KOPT-K1 (cell line): ENCODE data around the gene NUP43.

Source experiments
- H3K27ac ChIP-seq: fragments of 200-600 bp; sonication (generic); 2 replicates; pipeline ENCODE4 v1.5.1; 2016; ENCODE audit warnings: antibody characterized with exemption, mild to moderate bottlenecking, low read depth, low read length; ENCODE audit not compliant: poor library complexity, severe bottlenecking
- H3K36me3 ChIP-seq: fragments of 200-600 bp; sonication (generic); 2 replicates; pipeline ENCODE4 v1.5.1; 2017; ENCODE audit warnings: antibody characterized with exemption, mild to moderate bottlenecking, low read length, moderate library complexity; ENCODE audit not compliant: insufficient read depth
- H3K9me3 ChIP-seq: fragments of 200-600 bp; sonication (generic); 2 replicates; pipeline ENCODE4 v1.5.1; 2017; ENCODE audit warnings: antibody characterized with exemption, low read length, mild to moderate bottlenecking; ENCODE audit not compliant: insufficient read depth, poor library complexity, severe bottlenecking

Gene NUP43

GRCh38 chr6:149746147-149746946, at the start of gene NUP43:
TSS of gene NUP43 (minus strand) at chr6:149746529. CDS start at chr6:149746495, 34 bp downstream.
- peaks cover 25% of the 10 kb centered on the region for H3K36me3 ChIP-seq
- no peaks in the 10 kb centered on the region for H3K9me3 ChIP-seq
- H3K27ac ChIP-seq: peak within 1 kb of the TSS; percentile 73

- Histone ChIP-seq H3K9me3 (no peaks in the 10 kb centered on the region), H3K36me3 (peaks cover 56% of the 10 kb centered on the region), H3K27ac (no peak overlapping the region)
These were observed 37.2 kb upstream of the NUP43 start for GRCh38 chr6:149783551-149783950.

- Histone ChIP-seq H3K27ac (no peak overlapping the region), H3K36me3 (peaks cover 67% of the 10 kb centered on the region), H3K9me3 (no peaks in the 10 kb centered on the region)
These were observed 36.0 kb upstream of the NUP43 start for GRCh38 chr6:149782337-149782736.

GRCh38 chr6:149781715-149782114, 35.4 kb upstream of the NUP43 start:
- Histone ChIP-seq H3K36me3 (peaks cover 73% of the 10 kb centered on the region), H3K27ac (no peak overlapping the region), H3K9me3 (no peaks in the 10 kb centered on the region)

DNA sequence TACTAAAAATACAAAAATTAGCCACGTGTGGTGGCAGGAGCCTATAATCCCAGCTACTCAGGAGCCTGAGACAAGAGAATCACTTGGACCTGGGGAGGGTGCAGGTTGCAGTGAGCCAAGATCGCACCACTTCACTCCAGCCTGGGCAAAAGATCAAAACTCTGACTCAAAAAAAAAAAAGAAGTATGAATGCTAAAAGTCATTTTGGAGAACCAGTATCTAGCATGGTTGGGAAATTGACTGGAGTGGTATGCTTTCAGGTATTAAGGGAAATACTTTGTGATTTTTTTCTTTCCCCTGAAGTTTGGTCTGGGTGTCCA, 33.3 kb upstream of the NUP43 start:
- peaks cover 93% of the 10 kb centered on the region for H3K36me3 ChIP-seq
- no peaks in the 10 kb centered on the region for H3K9me3 ChIP-seq
- H3K27ac ChIP-seq: no peak overlapping the region

DNA sequence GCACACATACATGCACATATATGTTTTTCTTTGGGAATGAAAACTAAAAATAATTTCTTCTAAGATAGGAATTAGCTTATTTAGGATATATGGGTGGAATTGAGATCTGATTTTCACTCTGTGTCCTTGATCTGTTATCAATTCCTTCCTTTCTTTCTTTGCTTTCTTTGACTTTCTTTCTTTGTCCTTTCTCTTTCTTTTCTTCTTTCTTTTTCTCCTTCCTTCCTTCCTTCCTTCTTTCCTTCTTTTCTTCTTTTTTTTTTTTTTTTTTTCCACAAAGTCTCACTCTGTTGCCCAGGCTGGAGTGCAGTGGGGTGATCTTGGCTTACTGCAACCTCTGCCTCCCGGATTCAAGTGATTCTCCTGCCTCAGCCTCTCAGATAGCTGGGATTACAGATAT, 31.3 kb upstream of the NUP43 start:
- Histone ChIP-seq H3K27ac (no peak overlapping the region), H3K9me3 (no peaks in the 10 kb centered on the region), H3K36me3 (peaks cover 93% of the 10 kb centered on the region)

DNA sequence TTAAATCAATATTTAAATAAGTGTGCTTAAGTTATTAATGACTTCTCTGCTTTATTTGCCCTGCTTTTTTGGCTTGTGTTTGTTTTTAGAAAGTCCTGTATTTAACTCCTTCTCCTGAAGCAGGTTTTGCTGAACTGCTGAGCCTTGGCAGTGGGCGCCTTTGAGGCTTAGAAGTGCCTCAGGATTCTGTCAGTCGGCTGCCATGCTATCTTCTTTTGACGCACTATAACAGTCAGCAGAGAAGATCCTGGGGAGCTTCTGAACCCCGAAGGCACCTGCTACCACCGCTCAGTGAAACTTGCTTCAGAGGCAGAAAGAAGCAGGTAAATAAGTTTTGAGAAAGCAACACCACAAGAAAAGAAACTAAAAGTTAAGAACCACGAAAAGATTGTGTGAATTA, 25.6 kb upstream of the NUP43 start:
- H3K9me3 ChIP-seq: peaks cover 6% of the 10 kb centered on the region
- peak overlapping the region; percentile 34 for H3K27ac ChIP-seq
- peaks cover 89% of the 10 kb centered on the region for H3K36me3 ChIP-seq

GRCh38 chr6:149771185-149771584, 24.9 kb upstream of the NUP43 start:
- Histone ChIP-seq H3K27ac (peak overlapping the region; percentile 34), H3K36me3 (peaks cover 89% of the 10 kb centered on the region)

GRCh38 chr6:149769676-149770075, 23.3 kb upstream of the NUP43 start:
- H3K9me3 ChIP-seq: peaks cover 24% of the 10 kb centered on the region
- peaks cover 83% of the 10 kb centered on the region for H3K36me3 ChIP-seq
- no peak overlapping the region for H3K27ac ChIP-seq

More at GRCh38 chr6:149771185-149771584, 24.9 kb upstream of the NUP43 start:
- peaks cover 14% of the 10 kb centered on the region for H3K9me3 ChIP-seq

DNA sequence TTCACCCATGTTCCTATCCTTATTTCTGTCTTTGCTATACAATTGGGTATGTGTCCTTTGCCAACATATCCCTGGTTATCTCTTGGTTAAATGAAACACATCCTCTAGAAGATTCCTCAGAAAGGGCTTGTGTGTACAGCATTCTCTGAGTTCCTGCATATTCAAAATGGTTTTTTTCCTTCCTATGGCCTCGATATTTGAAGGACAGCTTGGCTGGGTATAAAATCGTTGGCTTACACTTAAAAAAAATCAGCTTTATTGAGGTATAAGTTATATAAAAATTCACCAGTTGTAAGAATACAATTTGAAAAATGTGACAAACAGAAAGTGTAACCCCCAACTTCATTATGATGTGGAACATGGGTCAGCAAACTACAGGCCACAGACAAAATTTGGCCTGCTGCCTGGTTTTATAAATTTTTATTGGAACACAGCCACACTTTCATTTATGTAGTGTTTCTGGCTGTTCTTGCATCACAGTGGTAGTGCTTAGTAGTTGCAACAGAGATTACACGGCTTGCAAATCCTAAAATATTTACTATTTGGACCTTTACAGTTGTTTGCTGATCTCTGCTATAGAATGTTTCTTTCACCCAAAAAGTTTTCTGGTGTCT, 19.9 kb upstream of the NUP43 start:
- Histone ChIP-seq H3K27ac (no peak overlapping the region), H3K36me3 (peaks cover 69% of the 10 kb centered on the region), H3K9me3 (peaks cover 32% of the 10 kb centered on the region)

- peaks cover 65% of the 10 kb centered on the region for H3K36me3 ChIP-seq
- H3K9me3 ChIP-seq: peaks cover 32% of the 10 kb centered on the region
- no peak overlapping the region for H3K27ac ChIP-seq
These were observed 17.5 kb upstream of the NUP43 start for GRCh38 chr6:149763866-149764265.

DNA sequence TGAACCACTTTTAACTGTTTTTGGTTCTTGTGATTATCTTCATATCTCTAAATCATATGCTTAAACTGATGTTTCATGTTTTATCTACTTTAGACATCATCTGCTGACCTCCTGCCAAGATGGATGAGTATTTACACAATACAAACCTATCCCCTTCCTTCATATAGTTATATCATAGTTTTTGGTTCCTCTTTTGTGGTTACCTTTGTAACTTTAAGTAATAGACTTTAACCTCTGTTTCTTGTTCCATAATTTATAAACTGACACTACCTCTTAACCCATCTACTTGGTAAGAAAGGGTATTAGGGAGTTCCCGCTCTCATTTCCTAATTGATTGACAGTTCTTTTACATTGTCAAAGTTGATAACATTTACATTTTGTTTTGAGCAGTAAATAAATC, 15.1 kb upstream of the NUP43 start:
- no peak overlapping the region for H3K27ac ChIP-seq
- H3K36me3 ChIP-seq: peaks cover 52% of the 10 kb centered on the region
- peaks cover 21% of the 10 kb centered on the region for H3K9me3 ChIP-seq

GRCh38 chr6:149756261-149756636, 9.9 kb upstream of the NUP43 start:
- H3K36me3 ChIP-seq: peaks cover 31% of the 10 kb centered on the region
- H3K27ac ChIP-seq: no peak overlapping the region
- H3K9me3 ChIP-seq: no peaks in the 10 kb centered on the region

GRCh38 chr6:149755300-149756260, 9.3 kb upstream of the NUP43 start:
- Histone ChIP-seq H3K36me3 (peaks cover 26% of the 10 kb centered on the region), H3K9me3 (no peaks in the 10 kb centered on the region), H3K27ac (no peak overlapping the region)

DNA sequence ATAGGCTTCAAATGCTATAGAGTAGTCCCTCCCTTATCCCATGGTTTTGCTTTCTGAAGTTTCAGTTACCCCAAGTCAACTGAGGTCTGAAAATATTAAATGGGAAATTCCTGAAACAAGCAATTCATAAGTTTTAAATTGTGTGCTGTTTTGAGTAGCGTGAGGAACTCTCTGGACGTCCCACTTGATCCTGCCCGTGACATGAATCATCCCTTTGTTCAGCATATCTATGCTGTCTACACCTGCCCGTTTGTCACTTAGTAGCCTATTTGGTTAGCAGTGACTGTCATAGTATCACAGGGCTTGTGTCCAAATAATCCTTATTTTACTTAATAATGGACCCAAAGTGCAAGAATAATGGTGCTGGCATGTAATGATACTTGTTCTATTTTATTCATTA, 8.2 kb upstream of the NUP43 start:
- H3K36me3 ChIP-seq: peaks cover 15% of the 10 kb centered on the region
- no peak overlapping the region for H3K27ac ChIP-seq
- no peaks in the 10 kb centered on the region for H3K9me3 ChIP-seq
